GM08714 (cell line): ENCODE results near the gene RRP1.

Experiments used
- H3K4me3 ChIP-seq: fragments of 200-500 bp; sonication (Bioruptor generic); 2 replicates; pipeline ENCODE4 v1.5.1; 2014; ENCODE audit warnings: mild to moderate bottlenecking, low read length, inconsistent platforms
- ZNF274 ChIP-seq: IDR thresholded peaks from 2 replicates; pipeline ENCODE4 v1.6.1; 2012; ENCODE audit warnings: mild to moderate bottlenecking, low read depth, low read length

RRP1 gene

GRCh38 chr21:43797415-43797814 is 8.0 kb downstream of the RRP1 start:
- no peak overlapping the region for H3K4me3 ChIP-seq
- TF ChIP-seq ZNF274 = no peak

DNA sequence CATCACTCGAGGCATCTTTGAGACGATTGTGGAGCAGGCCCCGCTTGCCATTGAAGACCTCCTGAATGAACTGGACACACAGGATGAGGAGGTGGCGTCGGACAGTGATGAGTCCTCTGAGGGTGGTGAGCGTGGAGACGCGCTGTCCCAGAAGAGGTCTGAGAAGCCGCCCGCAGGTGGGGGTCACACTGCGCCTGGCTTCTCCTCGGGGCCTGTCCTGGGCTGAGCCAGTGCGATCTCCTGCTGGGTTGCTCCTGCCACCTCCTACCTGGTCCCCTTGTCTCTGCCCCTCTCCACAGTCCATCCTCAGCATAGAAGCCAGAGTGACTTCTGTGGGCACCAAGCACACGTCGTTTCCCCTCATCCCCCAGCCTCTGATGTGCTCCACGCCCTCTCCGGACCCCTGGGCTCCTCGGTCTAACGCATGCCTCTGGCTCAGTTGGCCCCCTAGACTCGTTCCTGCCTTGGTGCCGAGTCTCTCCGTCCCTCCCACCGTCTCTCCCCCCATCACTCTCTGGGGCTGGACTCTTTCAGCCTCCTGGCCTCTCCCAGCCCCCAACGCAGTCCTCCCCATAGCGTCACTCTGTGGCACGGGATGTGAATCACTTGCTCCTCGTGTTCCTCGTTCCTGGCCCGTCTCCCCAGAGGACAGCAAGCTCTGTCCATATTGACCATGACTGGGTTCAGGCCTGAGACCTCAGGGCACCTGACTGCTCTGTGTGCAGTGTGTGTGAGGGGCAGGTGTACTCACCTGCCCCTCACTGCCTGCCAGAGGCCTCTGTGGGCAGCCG is 8.7 kb downstream of the RRP1 start:
- TF ChIP-seq ZNF274 = no peak
- no peak overlapping the region for H3K4me3 ChIP-seq

DNA sequence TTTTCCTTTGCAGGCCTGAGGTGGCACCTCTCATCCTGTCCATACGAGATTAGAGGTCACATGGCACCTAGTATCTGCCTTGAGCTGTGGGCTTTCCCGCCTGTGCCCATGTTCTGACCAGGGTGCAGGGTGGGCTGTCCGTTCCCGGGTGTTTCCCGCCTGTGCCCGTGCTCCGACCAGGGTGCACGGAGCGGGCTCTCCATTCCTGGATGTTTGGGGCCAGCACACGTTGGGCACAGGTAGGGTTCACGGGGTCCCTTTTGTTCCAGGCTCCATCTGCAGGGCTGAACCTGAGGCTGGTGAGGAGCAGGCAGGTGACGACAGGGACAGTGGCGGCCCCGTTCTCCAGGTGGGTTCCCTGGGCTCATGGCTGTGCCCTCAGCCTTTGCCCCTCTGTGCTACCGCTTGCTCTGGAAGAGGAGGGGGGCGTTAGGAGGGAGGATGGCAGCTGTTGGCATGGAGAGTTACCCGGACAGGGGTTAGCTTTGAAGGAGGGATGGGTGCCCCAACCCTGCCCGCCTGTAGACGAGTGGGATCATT is 10.0 kb downstream of the RRP1 start:
- no peak for TF ChIP-seq ZNF274
- H3K4me3 ChIP-seq = no peak overlapping the region

- TF ChIP-seq ZNF274 = no peak
- no peak overlapping the region for H3K4me3 ChIP-seq
Observed at GRCh38 chr21:43800124-43800523, 10.7 kb downstream of the RRP1 start.

DNA sequence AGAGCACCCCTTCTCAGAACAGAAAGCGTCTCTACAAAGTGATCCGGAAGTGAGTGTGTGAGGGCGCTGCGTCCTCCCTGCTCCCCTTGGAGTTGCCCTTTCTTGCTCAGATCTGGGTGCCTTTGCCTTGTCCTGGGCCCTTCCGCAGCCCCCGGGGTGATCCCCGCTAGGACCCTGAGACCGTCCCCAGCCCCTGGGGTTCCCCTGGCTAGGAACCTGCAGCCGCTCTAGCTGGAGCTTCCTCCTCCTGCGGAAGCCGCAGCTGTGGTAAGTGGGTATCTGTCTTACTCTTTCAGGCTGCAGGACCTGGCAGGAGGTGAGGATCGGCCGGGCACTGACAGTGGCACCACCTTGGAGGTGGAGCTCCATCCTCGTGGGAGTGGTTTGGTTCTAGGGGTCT is 11.2 kb downstream of the RRP1 start:
- H3K4me3 ChIP-seq = no peak overlapping the region
- no peak for TF ChIP-seq ZNF274

GRCh38 chr21:43801006-43801783 is 11.8 kb downstream of the RRP1 start:
- TF ChIP-seq ZNF274 = no peak
- H3K4me3 ChIP-seq = no peak overlapping the region

DNA sequence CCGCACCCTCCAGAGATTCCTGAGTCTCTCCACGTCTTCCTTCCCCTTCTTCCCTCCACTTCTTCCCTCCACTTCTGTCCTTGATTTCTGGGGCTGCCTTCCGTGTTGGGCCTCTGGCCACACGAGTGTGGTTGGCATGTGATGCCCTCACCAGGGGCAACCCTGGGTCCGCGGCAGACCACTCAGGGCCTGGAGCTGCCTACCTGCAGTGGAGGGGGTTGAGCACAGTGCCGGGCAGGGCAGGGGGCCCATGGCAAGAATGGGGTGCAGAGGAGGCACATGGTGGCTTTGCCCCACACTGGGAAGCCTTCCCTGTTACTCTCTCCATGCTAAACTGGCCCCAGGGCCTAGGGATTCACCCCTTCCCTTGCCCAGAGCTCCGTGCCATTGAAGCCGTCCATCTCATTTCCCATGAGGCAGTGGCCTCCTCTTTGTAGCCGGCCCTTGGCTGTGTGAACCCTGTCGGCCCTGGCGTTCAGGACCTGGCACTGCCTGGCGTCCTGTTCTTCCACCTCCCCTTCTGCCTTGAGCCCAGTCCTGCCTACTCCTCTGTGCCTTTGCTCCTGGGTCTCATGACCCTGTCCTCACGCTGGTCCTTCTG is 13.4 kb downstream of the RRP1 start:
- H3K4me3 ChIP-seq = no peak overlapping the region
- TF ChIP-seq ZNF274 = no peak

GRCh38 chr21:43803558-43804300 is 14.4 kb downstream of the RRP1 start:
- TF ChIP-seq ZNF274 = no peak
- no peak overlapping the region for H3K4me3 ChIP-seq

- no peak for TF ChIP-seq ZNF274
- no peak overlapping the region for H3K4me3 ChIP-seq
Observed at GRCh38 chr21:43805275-43805800, 16.0 kb downstream of the RRP1 start.

DNA sequence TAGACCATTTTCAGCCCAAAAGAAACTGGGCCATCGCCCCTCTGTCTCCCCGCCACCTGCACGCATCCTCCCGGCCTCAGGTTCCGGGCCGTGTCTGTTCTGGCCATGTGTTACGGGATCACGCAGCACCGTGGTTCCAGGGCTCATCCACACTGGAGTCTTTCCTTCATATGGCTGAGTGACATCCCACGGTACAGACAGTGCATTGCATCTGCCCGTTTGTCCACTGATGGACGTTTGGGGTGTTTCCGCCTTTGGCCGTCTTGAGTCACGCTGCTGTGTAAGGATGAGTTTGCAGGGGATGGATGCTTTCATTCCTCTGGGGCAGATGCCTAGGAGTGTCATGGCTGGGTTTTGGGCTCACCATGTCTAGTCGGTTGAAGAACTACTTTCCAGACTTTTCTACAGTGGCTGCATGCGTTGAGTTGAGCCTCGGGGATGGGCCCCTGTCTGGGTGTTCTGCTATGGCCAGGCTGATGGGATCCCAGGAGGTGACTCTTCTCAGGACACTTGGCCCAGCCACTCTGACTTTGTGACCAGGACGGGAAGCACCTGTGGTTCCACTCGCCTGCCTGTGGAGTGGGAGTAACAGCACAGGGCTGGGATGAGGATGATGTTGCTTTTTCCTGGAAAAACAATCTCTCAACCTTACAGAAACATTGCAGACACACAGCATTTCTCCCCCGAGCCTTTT is 16.8 kb downstream of the RRP1 start:
- TF ChIP-seq ZNF274 = no peak
- H3K4me3 ChIP-seq = peak overlapping the region; percentile 1; the same call in 1 of the 2 replicates

GRCh38 chr21:43808367-43808766 is 19.0 kb downstream of the RRP1 start:
- TF ChIP-seq ZNF274 = no peak
- no peak overlapping the region for H3K4me3 ChIP-seq

GRCh38 chr21:43808832-43809251 is 19.5 kb downstream of the RRP1 start:
- no peak for TF ChIP-seq ZNF274
- no peak overlapping the region for H3K4me3 ChIP-seq

DNA sequence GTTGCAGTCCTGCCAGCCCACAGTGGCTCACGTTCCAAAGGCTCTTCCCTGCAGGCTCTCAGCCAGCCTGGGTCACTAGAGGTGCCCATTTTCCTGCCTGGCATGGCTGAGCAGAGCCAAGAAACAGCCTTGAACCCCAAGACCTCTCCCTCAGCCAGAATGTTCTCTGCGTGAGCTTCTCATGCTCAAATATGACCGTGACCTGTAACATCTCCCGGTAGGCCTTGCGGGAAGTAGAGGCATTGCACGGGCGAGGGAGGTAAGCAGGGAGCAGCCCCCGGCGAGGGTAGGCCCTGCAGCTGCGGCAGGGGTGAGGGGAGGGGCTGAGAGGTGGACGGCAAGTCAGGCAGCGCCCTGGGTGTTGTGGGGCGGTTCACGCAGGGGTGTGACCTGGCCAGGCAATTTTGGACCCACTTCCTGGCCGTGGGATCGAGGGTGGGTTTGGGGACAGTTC is 20.0 kb downstream of the RRP1 start:
- no peak overlapping the region for H3K4me3 ChIP-seq
- no peak for TF ChIP-seq ZNF274
